ENCODE measurements around the gene RFT1.
A peak's percentile ranks its signal among the peaks of the same experiment; 100 is the strongest.

Gene RFT1

DNA sequence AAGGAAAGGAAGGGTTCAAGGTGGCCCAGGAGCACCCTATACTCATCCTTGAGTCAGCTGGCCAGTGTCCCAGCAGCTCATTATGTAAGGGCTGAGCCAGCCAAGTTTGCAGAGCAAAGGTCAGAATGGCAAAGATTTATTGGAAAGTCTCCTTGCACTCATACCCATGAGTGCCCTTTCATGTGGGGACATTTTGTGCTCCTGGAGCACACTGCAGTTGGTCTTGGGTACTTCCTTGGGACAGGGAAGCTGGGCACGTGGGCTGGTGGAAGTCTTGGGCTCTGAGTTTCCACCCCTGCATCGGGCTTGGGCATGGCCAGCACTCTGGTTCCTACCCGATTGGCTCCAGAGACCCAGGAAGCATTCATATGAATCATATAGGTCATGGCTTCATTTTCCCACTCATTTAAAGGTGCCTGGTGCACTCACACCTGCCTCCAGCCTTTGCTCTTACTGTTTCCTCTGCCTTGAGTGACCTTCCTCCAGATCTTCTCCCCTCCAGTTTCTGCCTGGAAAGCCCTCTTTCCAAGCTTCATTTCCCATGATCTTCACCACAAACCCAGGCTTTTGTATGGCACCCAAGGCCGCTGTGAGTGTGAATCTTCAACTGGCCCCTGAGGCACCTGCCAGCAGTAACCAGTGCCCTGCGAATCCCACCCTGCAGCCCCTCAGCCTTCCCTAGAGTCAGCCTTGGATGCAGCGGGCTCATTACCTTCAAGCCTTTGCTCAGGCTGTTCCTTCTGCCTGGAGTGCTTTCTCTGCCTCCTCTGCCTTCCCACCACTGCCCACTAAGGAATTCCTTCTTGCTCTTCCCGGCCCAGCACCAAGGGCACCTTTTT, 20.2 kb upstream of the RFT1 start:
- peak overlapping the region in 1 of 2 donors; percentile 16 for H3K4me3 ChIP-seq (ENCODE audit: low read length in 2 of 2)
- no peaks in the 10 kb centered on the region for H3K9me3 ChIP-seq (ENCODE audit: control insufficient read depth in 2 of 2, low read length in 2 of 2)
- H3K36me3 ChIP-seq (ENCODE audit: control insufficient read depth in 2 of 2, insufficient read depth in 2 of 2, low read length in 2 of 2), result no peaks in the 10 kb centered on the region
- H3K4me1 ChIP-seq (ENCODE audit: control insufficient read depth in 2 of 2, insufficient read depth in 2 of 2, low read length in 2 of 2), result peaks cover 75 to 92% of the 10 kb centered on the region in 2 donors
- peak overlapping the region; percentile 79 to 86 for H3K27ac ChIP-seq (ENCODE audit: low read depth in 2 of 2, low read length in 2 of 2)
- H3K27me3 ChIP-seq (ENCODE audit: control insufficient read depth in 2 of 2, insufficient read depth in 2 of 2, low read length in 2 of 2), result no peaks in the 10 kb centered on the region
- peak overlapping the region in 1 of 2 donors; percentile 67 for H3K9ac ChIP-seq (ENCODE audit: low read depth in 1 of 2, low read length in 2 of 2)

DNA sequence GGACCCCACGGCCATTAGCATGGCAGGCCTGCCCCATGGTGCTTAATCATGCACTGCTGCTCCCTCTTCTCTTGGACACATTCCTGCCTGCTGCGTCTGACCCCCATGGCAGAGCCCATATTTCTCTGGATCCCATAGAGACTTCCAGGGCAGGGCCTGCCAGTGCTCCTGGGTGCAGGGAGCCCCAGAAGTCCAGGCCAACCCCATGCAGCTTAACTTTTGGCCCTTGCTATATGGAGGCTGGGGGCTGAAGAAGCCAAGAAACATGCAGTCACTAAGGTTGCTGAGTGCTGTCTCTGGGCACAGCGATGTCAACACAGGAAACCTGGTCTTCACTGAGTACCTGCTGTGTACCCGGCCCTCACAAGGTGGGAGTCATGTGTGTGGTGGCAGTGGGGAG, 19.5 kb upstream of the RFT1 start:
- H3K27me3 ChIP-seq (ENCODE audit: control insufficient read depth in 2 of 2, insufficient read depth in 2 of 2, low read length in 2 of 2), result no peaks in the 10 kb centered on the region
- peak overlapping the region; percentile 58 to 86 for H3K27ac ChIP-seq (ENCODE audit: low read depth in 2 of 2, low read length in 2 of 2)
- no peaks in the 10 kb centered on the region for H3K9me3 ChIP-seq (ENCODE audit: control insufficient read depth in 2 of 2, low read length in 2 of 2)
- H3K4me1 ChIP-seq (ENCODE audit: control insufficient read depth in 2 of 2, insufficient read depth in 2 of 2, low read length in 2 of 2), result peaks cover 72 to 91% of the 10 kb centered on the region in 2 donors
- no peaks in the 10 kb centered on the region for H3K36me3 ChIP-seq (ENCODE audit: control insufficient read depth in 2 of 2, insufficient read depth in 2 of 2, low read length in 2 of 2)
- no peak overlapping the region for H3K4me3 ChIP-seq (ENCODE audit: low read length in 2 of 2)
- peak overlapping the region in 1 of 2 donors; percentile 15 for H3K9ac ChIP-seq (ENCODE audit: low read depth in 1 of 2, low read length in 2 of 2)

DNA sequence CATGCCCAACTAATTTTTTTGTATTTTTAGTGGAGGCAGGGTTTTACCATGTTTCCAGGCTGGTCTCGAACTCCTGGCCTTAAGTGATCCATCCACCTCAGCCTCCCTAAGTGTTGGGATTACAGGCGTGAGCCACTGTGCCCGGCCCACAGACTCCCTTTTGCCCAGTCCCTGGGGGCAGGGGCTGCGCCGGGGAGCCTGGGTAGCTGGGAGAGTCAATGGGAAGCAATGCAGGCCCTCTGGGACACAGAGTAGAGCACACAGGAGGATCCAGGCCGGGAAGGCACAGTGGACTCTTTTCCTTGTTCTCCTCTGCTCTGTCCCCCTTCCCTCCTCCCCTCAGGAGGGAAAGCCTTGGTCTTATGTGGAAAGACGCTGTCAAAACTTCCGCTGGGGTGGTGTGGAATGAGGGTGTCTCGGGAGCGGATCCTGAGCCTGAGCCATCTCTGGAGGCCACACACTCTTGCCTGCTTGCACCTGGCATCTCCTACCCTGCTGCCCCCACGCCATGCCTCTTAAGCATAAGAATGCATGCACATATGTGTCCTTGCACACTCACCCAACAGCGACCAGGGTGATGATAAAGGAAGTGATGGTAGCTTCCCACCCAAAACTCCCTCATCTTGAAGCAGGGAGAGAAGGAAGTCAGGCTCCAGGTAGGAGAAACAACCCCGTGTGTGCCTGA, 18.9 kb upstream of the RFT1 start:
- Histone ChIP-seq H3K4me3 (ENCODE audit: low read length in 2 of 2) (no peak overlapping the region), H3K27ac (ENCODE audit: low read depth in 2 of 2, low read length in 2 of 2) (no peak overlapping the region), H3K27me3 (ENCODE audit: control insufficient read depth in 2 of 2, insufficient read depth in 2 of 2, low read length in 2 of 2) (no peaks in the 10 kb centered on the region), H3K36me3 (ENCODE audit: control insufficient read depth in 2 of 2, insufficient read depth in 2 of 2, low read length in 2 of 2) (no peaks in the 10 kb centered on the region), H3K9ac (ENCODE audit: low read depth in 1 of 2, low read length in 2 of 2) (no peak overlapping the region), H3K4me1 (ENCODE audit: control insufficient read depth in 2 of 2, insufficient read depth in 2 of 2, low read length in 2 of 2) (peaks cover 70 to 90% of the 10 kb centered on the region in 2 donors), H3K9me3 (ENCODE audit: control insufficient read depth in 2 of 2, low read length in 2 of 2) (no peaks in the 10 kb centered on the region)

DNA sequence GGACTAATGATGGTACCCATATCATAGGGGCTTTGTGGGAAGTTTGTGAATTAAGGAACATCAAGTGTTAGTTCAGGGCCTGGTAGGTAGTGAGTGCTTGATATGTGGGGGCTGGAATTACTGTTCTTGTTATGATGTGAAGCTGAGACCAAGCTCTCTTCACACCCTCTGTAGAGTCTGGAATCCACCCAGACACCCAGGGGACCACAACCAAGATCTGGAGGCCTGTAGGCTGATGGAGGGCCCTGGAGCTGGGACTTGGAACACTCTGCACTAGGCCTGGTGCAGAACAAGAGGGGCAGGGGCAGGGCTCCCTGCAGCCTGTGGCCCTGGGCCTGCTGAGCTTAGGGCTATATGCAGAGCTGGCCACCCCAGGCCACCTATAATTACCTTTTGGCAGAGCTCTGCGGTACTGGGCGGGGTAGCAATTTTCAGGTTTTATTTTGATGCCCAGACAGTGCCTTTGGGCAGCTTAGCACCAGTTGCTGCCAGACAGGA, 17.7 kb upstream of the RFT1 start:
- Histone ChIP-seq H3K27ac (ENCODE audit: low read depth in 2 of 2, low read length in 2 of 2) (peak overlapping the region; percentile 87 to 90), H3K36me3 (ENCODE audit: control insufficient read depth in 2 of 2, insufficient read depth in 2 of 2, low read length in 2 of 2) (no peaks in the 10 kb centered on the region), H3K27me3 (ENCODE audit: control insufficient read depth in 2 of 2, insufficient read depth in 2 of 2, low read length in 2 of 2) (no peaks in the 10 kb centered on the region), H3K4me1 (ENCODE audit: control insufficient read depth in 2 of 2, insufficient read depth in 2 of 2, low read length in 2 of 2) (peaks cover 67 to 80% of the 10 kb centered on the region in 2 donors), H3K9me3 (ENCODE audit: control insufficient read depth in 2 of 2, low read length in 2 of 2) (no peaks in the 10 kb centered on the region), H3K9ac (ENCODE audit: low read depth in 1 of 2, low read length in 2 of 2) (peak overlapping the region in 1 of 2 donors; percentile 58), H3K4me3 (ENCODE audit: low read length in 2 of 2) (no peak overlapping the region)

DNA sequence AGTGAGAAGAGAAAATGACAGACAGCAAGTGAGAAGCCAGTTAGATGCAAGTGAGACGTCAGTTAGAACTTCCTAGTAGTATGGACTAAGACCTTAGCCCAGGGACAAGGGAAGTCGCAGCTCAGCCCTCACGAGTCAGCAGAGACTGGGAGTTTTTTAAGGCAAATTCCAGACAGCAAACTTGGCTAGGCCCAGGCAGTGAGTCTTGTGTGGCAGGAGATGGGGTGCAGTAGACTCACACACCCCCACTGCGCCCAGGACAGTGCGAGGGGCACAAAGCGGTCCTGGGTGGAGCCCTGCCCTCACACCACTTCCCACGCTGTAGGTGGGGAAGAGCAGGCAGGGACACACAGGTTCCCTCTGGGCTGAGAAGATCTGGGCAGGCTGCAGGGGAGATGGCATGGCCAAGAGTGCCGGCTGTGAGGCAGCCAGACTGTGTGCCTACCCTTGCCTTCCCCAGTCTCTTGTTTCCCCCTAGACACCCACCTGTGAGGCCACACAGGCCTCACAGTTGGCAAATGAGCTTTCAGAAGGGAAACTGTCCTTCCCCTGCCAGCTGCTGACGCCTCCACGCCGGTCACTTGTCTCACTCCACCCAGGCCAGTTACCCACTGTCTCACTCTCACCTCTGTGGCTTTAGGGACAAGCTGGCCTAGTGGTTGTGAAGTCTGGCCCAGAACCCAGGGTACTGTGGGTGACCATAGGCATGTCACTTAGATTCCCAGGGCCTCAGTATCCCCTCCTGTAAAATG, 17.1 kb upstream of the RFT1 start:
- Histone ChIP-seq H3K9ac (ENCODE audit: low read depth in 1 of 2, low read length in 2 of 2) (peak overlapping the region in 1 of 2 donors; percentile 58), H3K27me3 (ENCODE audit: control insufficient read depth in 2 of 2, insufficient read depth in 2 of 2, low read length in 2 of 2) (no peaks in the 10 kb centered on the region), H3K36me3 (ENCODE audit: control insufficient read depth in 2 of 2, insufficient read depth in 2 of 2, low read length in 2 of 2) (no peaks in the 10 kb centered on the region), H3K4me1 (ENCODE audit: control insufficient read depth in 2 of 2, insufficient read depth in 2 of 2, low read length in 2 of 2) (peaks cover 61 to 74% of the 10 kb centered on the region in 2 donors), H3K9me3 (ENCODE audit: control insufficient read depth in 2 of 2, low read length in 2 of 2) (no peaks in the 10 kb centered on the region), H3K4me3 (ENCODE audit: low read length in 2 of 2) (no peak overlapping the region), H3K27ac (ENCODE audit: low read depth in 2 of 2, low read length in 2 of 2) (peak overlapping the region; percentile 87 to 90)

DNA sequence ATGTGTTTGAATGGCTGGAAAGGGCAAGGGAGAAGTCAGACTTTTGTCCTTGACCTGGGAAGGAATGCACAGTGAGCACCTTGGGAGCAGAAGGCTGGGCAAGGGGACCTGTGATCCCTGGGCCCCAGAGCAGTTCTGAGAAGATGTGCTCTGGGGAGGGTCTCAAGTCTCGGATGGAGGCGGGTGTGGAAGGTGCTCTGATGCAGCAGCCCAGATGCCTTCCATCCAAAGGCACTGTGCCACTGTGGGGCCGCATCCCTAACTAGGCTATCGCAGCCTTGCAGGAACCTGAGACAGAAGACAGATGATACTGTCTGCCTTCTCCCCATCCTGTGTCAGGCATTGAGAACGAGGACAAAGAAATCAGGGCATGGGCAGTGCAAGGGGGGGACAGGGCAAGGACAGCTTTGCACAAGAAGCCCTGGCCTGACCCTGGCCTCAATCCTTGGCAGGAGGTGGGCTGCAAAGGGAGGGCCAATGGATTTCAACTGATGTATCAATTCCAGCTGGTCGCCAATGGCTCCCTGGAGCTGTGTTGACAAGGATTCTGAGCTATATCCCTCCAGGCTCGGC, 16.2 kb upstream of the RFT1 start:
- peak overlapping the region; percentile 87 to 90 for H3K27ac ChIP-seq (ENCODE audit: low read depth in 2 of 2, low read length in 2 of 2)
- H3K27me3 ChIP-seq (ENCODE audit: control insufficient read depth in 2 of 2, insufficient read depth in 2 of 2, low read length in 2 of 2), result no peaks in the 10 kb centered on the region
- H3K9me3 ChIP-seq (ENCODE audit: control insufficient read depth in 2 of 2, low read length in 2 of 2), result no peaks in the 10 kb centered on the region
- H3K4me3 ChIP-seq (ENCODE audit: low read length in 2 of 2), result no peak overlapping the region
- H3K4me1 ChIP-seq (ENCODE audit: control insufficient read depth in 2 of 2, insufficient read depth in 2 of 2, low read length in 2 of 2), result peaks cover 56 to 65% of the 10 kb centered on the region in 2 donors
- no peaks in the 10 kb centered on the region for H3K36me3 ChIP-seq (ENCODE audit: control insufficient read depth in 2 of 2, insufficient read depth in 2 of 2, low read length in 2 of 2)
- H3K9ac ChIP-seq (ENCODE audit: low read depth in 1 of 2, low read length in 2 of 2), result peak overlapping the region; percentile 48 to 66

DNA sequence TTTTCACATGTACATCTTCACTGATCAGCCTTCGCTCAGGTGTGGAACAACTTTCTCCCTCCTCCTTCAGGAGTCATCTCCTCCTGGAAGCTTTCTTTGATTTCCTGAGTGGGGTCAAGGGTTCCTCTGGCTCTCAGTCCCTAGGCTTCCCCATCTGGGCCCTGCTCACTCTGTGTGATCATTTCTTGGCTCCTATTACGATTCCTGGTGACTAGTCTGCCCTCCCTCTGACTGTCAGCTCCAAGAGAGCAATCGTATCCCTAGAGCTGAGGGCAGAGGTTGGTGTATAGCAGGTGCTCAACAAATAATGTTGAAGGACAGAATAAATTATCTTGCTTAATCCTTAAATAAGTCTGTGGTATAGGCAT, 15.5 kb upstream of the RFT1 start:
- Histone ChIP-seq H3K27me3 (ENCODE audit: control insufficient read depth in 2 of 2, insufficient read depth in 2 of 2, low read length in 2 of 2) (no peaks in the 10 kb centered on the region), H3K36me3 (ENCODE audit: control insufficient read depth in 2 of 2, insufficient read depth in 2 of 2, low read length in 2 of 2) (no peaks in the 10 kb centered on the region), H3K9ac (ENCODE audit: low read depth in 1 of 2, low read length in 2 of 2) (peak overlapping the region; percentile 9 to 66), H3K27ac (ENCODE audit: low read depth in 2 of 2, low read length in 2 of 2) (peak overlapping the region; percentile 87 to 90), H3K9me3 (ENCODE audit: control insufficient read depth in 2 of 2, low read length in 2 of 2) (no peaks in the 10 kb centered on the region), H3K4me3 (ENCODE audit: low read length in 2 of 2) (no peak overlapping the region), H3K4me1 (ENCODE audit: control insufficient read depth in 2 of 2, insufficient read depth in 2 of 2, low read length in 2 of 2) (peaks cover 53 to 58% of the 10 kb centered on the region in 2 donors)

DNA sequence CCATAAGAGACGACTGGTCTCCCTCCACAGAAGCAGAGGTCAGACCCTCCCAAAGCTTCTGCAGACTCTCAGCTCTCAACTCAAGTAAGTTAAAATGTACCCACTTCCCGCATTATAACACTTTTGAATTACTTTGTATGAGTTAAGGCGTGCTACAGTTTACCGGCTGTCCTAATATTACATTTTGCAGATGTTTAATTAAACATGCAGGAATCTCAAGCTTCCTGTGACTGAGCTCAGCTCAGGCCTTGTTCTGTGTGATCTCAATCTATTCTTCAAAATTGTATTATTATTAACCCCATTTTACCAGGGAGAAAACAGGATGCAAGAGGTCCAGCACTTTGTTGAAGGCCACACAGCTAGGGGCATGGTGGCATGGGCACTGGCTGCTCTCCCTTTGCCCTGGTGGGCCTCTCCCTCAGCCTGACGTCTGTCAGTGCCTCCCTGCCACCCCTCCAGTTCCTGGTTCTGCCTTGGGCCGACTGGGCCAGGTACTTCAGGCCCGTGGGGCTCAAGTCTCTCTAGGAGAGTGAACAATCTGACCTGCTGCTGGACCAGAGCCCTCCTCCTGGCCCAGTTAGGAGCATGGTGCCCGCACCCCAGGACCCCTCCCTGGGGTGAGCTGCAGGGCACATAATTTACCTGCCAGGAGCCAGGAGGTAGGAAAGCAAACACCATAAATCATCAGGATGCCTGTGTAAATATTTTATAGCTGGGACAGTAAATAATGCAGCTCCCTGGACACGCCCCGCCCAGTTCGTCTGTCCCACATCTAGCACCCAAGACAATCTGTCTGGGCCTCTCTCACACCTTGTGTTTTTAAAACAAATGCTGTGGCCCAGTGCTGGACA, 14.9 kb upstream of the RFT1 start:
- Histone ChIP-seq H3K4me3 (ENCODE audit: low read length in 2 of 2) (no peak overlapping the region), H3K36me3 (ENCODE audit: control insufficient read depth in 2 of 2, insufficient read depth in 2 of 2, low read length in 2 of 2) (no peaks in the 10 kb centered on the region), H3K27ac (ENCODE audit: low read depth in 2 of 2, low read length in 2 of 2) (peak overlapping the region; percentile 87 to 90), H3K27me3 (ENCODE audit: control insufficient read depth in 2 of 2, insufficient read depth in 2 of 2, low read length in 2 of 2) (no peaks in the 10 kb centered on the region), H3K9ac (ENCODE audit: low read depth in 1 of 2, low read length in 2 of 2) (peak overlapping the region; percentile 9 to 66), H3K9me3 (ENCODE audit: control insufficient read depth in 2 of 2, low read length in 2 of 2) (no peaks in the 10 kb centered on the region), H3K4me1 (ENCODE audit: control insufficient read depth in 2 of 2, insufficient read depth in 2 of 2, low read length in 2 of 2) (peaks cover 48 to 54% of the 10 kb centered on the region in 2 donors)

DNA sequence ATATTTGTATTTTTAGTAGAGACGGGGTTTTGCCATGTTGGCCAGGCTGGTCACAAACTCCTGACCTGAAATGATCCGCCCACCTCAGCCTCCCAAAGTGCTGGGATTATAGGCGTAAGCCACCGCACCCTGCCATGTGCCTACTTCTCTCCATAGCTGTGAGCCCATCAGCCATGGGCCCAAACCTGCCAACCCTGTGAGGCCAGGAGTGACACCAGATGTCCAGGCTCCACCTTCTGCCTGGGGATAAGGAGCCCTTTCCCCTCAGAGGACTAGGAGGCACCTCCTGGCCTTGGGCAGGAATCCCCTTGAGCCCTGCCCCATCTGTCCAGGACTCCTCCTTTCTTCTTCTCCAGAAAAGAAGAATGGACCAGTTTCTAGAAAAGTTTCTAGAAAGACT, 14.2 kb upstream of the RFT1 start:
- Histone ChIP-seq H3K27ac (ENCODE audit: low read depth in 2 of 2, low read length in 2 of 2) (peak overlapping the region; percentile 87 to 90), H3K9ac (ENCODE audit: low read depth in 1 of 2, low read length in 2 of 2) (peak overlapping the region in 1 of 2 donors; percentile 9), H3K36me3 (ENCODE audit: control insufficient read depth in 2 of 2, insufficient read depth in 2 of 2, low read length in 2 of 2) (no peaks in the 10 kb centered on the region)

More for the DNA sequence above, 14.2 kb upstream of the RFT1 start:
- H3K27me3 ChIP-seq (ENCODE audit: control insufficient read depth in 2 of 2, insufficient read depth in 2 of 2, low read length in 2 of 2), result no peaks in the 10 kb centered on the region
- H3K4me1 ChIP-seq (ENCODE audit: control insufficient read depth in 2 of 2, insufficient read depth in 2 of 2, low read length in 2 of 2), result peaks cover 41 to 48% of the 10 kb centered on the region in 2 donors
- H3K9me3 ChIP-seq (ENCODE audit: control insufficient read depth in 2 of 2, low read length in 2 of 2), result no peaks in the 10 kb centered on the region
- no peak overlapping the region for H3K4me3 ChIP-seq (ENCODE audit: low read length in 2 of 2)
